Measurements from ENCODE around the gene CTSV.

GRCh38 chr9:97078362-97078761 lies 39.4 kb upstream of the CTSV start:
- TF ChIP-seq CTCF (IDR thresholded peaks at IDR 0.05): no peak
- no peak for TF ChIP-seq ZFX (IDR thresholded peaks at IDR 0.05; ENCODE audit: borderline replicate concordance)

Data from 22Rv1 (cell line).